ENCODE results near the gene DGKI.
"Not testable (repeated sequence)": the region's sequence is repeated elsewhere in the genome, so short reads cannot be mapped to it uniquely, and the experiment has no call there.

DGKI gene

DNA sequence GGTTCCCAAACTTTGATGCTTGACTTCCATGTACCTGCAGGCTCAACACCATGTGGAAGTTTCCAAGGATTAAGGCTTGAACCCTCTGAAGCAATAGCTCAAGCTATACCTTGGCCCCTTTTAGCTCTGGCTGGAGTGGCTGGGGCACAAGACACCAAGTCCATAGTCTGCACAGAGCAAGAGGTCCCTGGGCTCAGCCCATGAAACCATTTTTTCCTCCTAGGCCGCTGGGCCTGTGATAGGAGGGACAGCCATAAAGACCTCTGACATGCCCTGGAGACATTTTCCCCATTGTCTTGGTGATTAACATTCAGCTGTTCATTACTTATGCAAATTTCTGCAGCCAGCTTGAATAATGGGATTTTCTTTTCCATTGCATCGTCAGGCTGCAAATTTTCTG lies 14.4 kb downstream of the DGKI start:
- in situ Hi-C loops (cut with HindIII; ENCODE audit: low sequenced_read_pairs) = no loop called here
- no peak overlapping the region for H3K4me3 ChIP-seq (ENCODE audit: low read depth, low read length)
- TF ChIP-seq, protein P1, sequence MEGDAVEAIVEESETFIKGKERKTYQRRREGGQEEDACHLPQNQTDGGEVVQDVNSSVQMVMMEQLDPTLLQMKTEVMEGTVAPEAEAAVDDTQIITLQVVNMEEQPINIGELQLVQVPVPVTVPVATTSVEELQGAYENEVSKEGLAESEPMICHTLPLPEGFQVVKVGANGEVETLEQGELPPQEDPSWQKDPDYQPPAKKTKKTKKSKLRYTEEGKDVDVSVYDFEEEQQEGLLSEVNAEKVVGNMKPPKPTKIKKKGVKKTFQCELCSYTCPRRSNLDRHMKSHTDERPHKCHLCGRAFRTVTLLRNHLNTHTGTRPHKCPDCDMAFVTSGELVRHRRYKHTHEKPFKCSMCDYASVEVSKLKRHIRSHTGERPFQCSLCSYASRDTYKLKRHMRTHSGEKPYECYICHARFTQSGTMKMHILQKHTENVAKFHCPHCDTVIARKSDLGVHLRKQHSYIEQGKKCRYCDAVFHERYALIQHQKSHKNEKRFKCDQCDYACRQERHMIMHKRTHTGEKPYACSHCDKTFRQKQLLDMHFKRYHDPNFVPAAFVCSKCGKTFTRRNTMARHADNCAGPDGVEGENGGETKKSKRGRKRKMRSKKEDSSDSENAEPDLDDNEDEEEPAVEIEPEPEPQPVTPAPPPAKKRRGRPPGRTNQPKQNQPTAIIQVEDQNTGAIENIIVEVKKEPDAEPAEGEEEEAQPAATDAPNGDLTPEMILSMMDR (IDR thresholded peaks at IDR 0.05; ENCODE audit: low read depth, low read length) = no peak
- no peak for DNase-seq (ENCODE audit: low read depth, low spot score)

DNA sequence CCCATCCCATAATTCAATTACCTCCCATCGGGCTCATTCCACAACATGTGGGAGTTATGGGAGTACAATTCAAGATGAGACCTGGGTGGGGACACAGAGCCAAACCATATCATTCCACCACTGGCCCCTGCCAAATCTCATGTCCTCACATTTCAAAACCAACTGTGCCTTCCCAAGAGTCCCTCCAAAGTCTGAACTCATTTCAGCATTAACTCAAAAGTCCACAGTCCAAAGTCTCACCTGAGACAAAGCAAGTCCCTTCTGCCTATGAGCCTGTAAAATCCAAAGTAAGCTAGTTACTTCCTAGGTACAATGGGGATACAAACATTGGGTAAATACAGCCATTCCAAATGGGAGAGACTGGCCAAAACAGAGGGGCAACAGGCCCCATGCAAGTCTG lies 15.2 kb downstream of the DGKI start:
- H3K4me3 ChIP-seq (ENCODE audit: low read depth, low read length); in situ Hi-C loops (cut with HindIII; ENCODE audit: low sequenced_read_pairs); DNase-seq (ENCODE audit: low read depth, low spot score): not testable (repeated sequence)

DNA sequence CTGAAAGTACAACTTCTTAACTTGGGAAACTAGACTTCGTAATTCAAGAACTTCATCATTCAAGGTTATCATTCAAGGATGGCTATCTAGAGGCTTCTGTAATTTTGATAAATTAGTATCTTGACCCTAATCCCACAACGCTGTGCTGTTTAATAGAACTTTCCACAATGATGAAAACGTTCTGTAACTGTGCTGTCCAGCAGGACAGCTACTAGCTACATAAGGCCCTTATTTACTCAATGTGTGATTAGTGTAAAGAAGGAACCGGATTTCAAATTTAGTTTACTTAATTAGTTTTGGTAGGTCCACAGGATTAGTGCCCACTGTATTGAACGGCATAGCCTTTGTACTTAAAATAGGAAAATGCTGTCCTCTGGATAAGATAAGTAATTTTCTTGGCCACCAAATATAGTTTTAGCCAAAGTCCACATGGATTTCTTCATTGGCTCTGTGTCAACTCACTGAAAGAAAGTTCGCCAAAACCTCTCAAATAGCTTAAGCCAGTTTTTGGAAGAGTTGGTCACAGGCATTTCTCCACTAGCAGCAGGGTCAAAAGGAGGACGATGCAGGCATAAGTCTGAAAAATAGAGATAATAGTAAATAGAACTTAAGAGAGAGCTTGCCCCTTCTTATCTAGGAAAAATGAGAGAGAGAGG lies 17.3 kb downstream of the DGKI start:
- TF ChIP-seq, protein P1 (IDR thresholded peaks at IDR 0.05; ENCODE audit: low read depth, low read length) = no peak
- in situ Hi-C loops (cut with HindIII; ENCODE audit: low sequenced_read_pairs) = no loop called here
- DNase-seq (ENCODE audit: low read depth, low spot score) = no peak
- H3K4me3 ChIP-seq (ENCODE audit: low read depth, low read length) = no peak overlapping the region

DNA sequence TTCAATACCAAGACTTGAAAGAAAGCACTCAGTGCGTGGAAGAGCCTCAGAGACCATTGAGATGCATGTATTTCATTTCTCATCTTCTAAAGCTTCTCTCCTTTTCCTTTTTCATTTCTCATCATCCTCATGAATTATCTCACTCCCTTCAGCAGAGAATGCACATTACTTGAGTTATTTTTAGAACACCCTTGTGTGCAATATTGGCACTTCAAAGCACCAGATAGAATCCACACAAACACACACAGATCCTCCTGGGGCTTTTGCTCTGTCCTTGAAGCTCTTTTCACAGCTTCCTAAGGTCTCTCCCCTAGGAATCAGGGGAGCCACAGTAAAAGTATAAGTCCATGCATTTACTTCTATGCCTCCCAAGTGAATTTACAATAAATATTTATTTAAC lies 18.3 kb downstream of the DGKI start:
- in situ Hi-C loops (cut with HindIII; ENCODE audit: low sequenced_read_pairs) = no loop called here
- DNase-seq (ENCODE audit: low read depth, low spot score) = no peak
- TF ChIP-seq, protein P1 (IDR thresholded peaks at IDR 0.05; ENCODE audit: low read depth, low read length) = no peak

DNA sequence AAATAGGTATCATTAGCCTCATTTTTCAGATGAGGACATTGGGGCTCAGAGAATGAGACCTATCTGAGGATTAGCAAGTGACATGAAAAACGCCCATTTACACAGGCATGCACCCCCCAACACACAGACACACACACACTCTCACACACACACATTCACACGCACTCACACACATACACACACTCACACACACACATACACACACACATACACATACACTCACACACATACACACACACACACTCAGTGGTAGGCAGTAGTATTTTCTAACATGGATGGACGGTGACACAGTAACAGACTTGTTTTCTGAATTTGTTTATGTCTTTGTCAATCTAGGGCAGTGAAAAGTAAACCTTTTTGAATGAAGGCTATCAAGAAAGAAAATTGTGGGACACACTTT lies 21.3 kb downstream of the DGKI start:
- in situ Hi-C loops (cut with HindIII; ENCODE audit: low sequenced_read_pairs) = no loop called here
- TF ChIP-seq, protein P1 (IDR thresholded peaks at IDR 0.05; ENCODE audit: low read depth, low read length) = no peak
- no peak for DNase-seq (ENCODE audit: low read depth, low spot score)
- no peak overlapping the region for H3K4me3 ChIP-seq (ENCODE audit: low read depth, low read length)

More for the DNA sequence above, 18.3 kb downstream of the DGKI start:
- no peak overlapping the region for H3K4me3 ChIP-seq (ENCODE audit: low read depth, low read length)

DNA sequence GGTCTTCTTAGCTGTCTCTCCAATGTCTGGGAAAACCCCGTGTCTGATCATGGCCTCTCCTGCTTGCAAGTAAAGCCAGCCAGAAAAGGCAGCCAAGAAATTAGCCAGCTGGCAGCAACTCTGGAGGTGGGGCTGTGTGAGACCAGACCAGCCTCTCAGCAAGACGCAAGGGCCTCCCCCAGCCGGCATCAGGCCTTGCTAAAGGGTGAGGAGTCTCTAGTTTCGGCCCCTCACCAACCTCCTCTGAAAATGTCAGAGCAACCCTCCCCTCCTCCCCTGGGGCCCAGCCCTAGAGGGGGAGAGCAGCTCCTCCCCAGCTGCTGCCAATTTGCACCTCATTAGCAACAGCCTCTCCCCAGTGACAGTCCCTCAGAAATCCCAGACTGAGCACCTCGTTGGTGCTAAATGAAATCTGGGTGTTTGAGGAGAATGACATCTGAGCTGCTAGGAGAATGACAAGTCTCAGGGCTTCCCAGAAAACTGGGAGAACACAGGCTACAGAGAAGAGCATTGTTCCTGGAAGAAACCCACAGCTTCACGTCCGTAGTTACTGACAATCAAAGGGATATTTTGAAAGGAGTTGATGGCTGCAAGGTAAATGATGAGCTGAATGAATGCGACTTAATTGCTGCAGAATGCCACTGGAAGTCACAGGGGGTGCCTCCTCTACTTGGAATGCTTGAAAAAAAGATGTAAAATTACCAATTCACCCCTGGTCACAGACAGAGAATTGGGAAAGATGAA lies 25.9 kb downstream of the DGKI start:
- H3K4me3 ChIP-seq (ENCODE audit: low read depth, low read length) = no peak overlapping the region

DNA sequence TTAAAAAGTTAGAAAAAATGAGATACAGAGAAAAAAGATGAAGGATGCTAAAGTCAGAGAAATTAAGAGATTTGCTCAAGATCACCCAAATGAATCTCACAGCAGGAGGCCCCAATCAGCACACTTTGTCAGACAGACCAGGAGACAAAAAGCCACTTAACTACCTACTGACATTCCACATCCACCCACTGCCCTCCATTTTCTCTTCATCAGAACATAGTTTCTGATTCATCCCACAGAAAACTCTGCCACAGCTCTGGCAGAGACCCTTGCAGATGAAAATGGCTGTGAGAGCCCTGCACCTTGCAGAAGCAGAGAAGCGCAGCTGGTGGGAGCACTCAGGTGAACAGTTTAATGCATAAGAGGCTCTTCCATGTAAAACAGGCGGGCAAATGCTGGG lies 26.6 kb downstream of the DGKI start:
- no peak for DNase-seq (ENCODE audit: low read depth, low spot score)
- H3K4me3 ChIP-seq (ENCODE audit: low read depth, low read length) = no peak overlapping the region
- TF ChIP-seq, protein P1 (IDR thresholded peaks at IDR 0.05; ENCODE audit: low read depth, low read length) = no peak
- in situ Hi-C loops (cut with HindIII; ENCODE audit: low sequenced_read_pairs) = no loop called here

More for the DNA sequence above, 25.9 kb downstream of the DGKI start:
- TF ChIP-seq, protein P1 (IDR thresholded peaks at IDR 0.05; ENCODE audit: low read depth, low read length) = no peak
- peak; percentile 76 for DNase-seq (ENCODE audit: low read depth, low spot score)
- in situ Hi-C loops (cut with HindIII; ENCODE audit: low sequenced_read_pairs) = no loop called here

All from astrocyte of the spinal cord (primary cell).